M059J (cell line): ENCODE data around the gene TGOLN2. TPM values are rescaled to one million over a fixed set of nuclear protein-coding genes. Genes with fewer than 3 reads are reported as not detected.

Experiments used
- DNase-seq: peaks from one replicate; pipeline ENCODE4 v3.0.0-alpha.2; 2012; ENCODE audit warnings: low read depth
- total RNA-seq: library from RNA; depleted of rRNA; stranded (reverse); fragments of >200 nt; shearing (Covaris generic); gene quantifications from 2 replicates; pipeline ENCODE4 v1.2.3, GENCODE V29; 2014

The TGOLN2 gene
- total RNA-seq, 1 experiment from 2014 or later = 134 TPM

GRCh38 chr2:85308896-85309555, 18.8 kb downstream of the TGOLN2 start:
- DNase-seq = peak; percentile 38

- DNase-seq = no peak
Measured at GRCh38 chr2:85308201-85308600, 19.6 kb downstream of the TGOLN2 start.

GRCh38 chr2:85307527-85307897, 20.3 kb downstream of the TGOLN2 start:
- no peak for DNase-seq

- no peak for DNase-seq
Measured at GRCh38 chr2:85303780-85304531, 23.8 kb downstream of the TGOLN2 start.

- no peak for DNase-seq
Measured at GRCh38 chr2:85302121-85302520, 25.7 kb downstream of the TGOLN2 start.

- peak; percentile 40 for DNase-seq
Measured at GRCh38 chr2:85291425-85292023, 36.3 kb downstream of the TGOLN2 start.

GRCh38 chr2:85288244-85288725, 39.5 kb downstream of the TGOLN2 start:
- peak; percentile 61 for DNase-seq

- DNase-seq = no peak
Measured at GRCh38 chr2:85287721-85288120, 40.1 kb downstream of the TGOLN2 start.

- DNase-seq = no peak
Measured at GRCh38 chr2:85286918-85287317, 40.9 kb downstream of the TGOLN2 start.

GRCh38 chr2:85283641-85284040, 44.1 kb downstream of the TGOLN2 start:
- no peak for DNase-seq

GRCh38 chr2:85282914-85283313, 44.9 kb downstream of the TGOLN2 start:
- no peak for DNase-seq

GRCh38 chr2:85281553-85281952, 46.2 kb downstream of the TGOLN2 start:
- no peak for DNase-seq

GRCh38 chr2:85278361-85278760, 49.4 kb downstream of the TGOLN2 start:
- no peak for DNase-seq

GRCh38 chr2:85277416-85278158, 50.2 kb downstream of the TGOLN2 start:
- DNase-seq = no peak

- DNase-seq = no peak
Measured at GRCh38 chr2:85276571-85277118, 51.1 kb downstream of the TGOLN2 start.

- DNase-seq = no peak
Measured at GRCh38 chr2:85275984-85276540, 51.7 kb downstream of the TGOLN2 start.

- DNase-seq = peak; percentile 71
Measured at GRCh38 chr2:85273738-85274731, 53.8 kb downstream of the TGOLN2 start.

- DNase-seq = no peak
Measured at GRCh38 chr2:85272357-85272756, 55.4 kb downstream of the TGOLN2 start.

- no peak for DNase-seq
Measured at GRCh38 chr2:85269959-85270358, 57.8 kb downstream of the TGOLN2 start.
